Measurements from ENCODE around the gene HIRA. TPM values are rescaled to one million over a fixed set of nuclear protein-coding genes. Genes with fewer than 3 reads are reported as not detected.

The HIRA gene
- total RNA-seq, 1 donor from 2014 or later: 36.0 TPM

DNA sequence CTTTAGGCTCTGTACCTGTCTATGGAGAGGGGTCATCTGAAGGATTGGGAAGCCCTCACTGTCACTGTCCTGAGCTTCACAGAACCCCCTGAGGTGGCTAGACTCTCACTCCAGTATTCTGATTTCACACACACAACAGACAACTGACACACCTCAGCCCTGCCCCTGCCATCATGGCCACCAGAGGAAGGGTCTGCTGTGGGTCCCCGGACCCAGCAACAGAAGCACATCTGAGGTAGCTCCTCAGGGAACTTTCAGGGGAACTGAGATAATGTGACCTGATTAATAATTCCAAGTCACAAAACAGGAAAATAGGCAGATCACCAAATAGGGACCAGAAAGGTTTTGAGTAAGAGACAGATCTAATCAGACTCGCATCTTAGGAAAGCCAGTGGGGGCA is 23.5 kb upstream of the HIRA start:
- Mint-ChIP-seq H3K9me3 (ENCODE audit: unreplicated experiment) (no peaks in the 10 kb centered on the region), H3K27ac (ENCODE audit: unreplicated experiment) (no peak overlapping the region), H3K27me3 (ENCODE audit: unreplicated experiment) (peaks cover 1% of the 10 kb centered on the region), H3K4me3 (ENCODE audit: unreplicated experiment) (no peak overlapping the region), H3K36me3 (ENCODE audit: low read depth, unreplicated experiment) (peaks cover 26% of the 10 kb centered on the region), H3K4me1 (ENCODE audit: unreplicated experiment) (no peaks in the 10 kb centered on the region)
- TF ChIP-seq, protein P1, sequence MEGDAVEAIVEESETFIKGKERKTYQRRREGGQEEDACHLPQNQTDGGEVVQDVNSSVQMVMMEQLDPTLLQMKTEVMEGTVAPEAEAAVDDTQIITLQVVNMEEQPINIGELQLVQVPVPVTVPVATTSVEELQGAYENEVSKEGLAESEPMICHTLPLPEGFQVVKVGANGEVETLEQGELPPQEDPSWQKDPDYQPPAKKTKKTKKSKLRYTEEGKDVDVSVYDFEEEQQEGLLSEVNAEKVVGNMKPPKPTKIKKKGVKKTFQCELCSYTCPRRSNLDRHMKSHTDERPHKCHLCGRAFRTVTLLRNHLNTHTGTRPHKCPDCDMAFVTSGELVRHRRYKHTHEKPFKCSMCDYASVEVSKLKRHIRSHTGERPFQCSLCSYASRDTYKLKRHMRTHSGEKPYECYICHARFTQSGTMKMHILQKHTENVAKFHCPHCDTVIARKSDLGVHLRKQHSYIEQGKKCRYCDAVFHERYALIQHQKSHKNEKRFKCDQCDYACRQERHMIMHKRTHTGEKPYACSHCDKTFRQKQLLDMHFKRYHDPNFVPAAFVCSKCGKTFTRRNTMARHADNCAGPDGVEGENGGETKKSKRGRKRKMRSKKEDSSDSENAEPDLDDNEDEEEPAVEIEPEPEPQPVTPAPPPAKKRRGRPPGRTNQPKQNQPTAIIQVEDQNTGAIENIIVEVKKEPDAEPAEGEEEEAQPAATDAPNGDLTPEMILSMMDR (IDR thresholded peaks at IDR 0.05; ENCODE audit: unreplicated experiment): no peak
- no peak for DNase-seq (ENCODE audit: low spot score)

DNA sequence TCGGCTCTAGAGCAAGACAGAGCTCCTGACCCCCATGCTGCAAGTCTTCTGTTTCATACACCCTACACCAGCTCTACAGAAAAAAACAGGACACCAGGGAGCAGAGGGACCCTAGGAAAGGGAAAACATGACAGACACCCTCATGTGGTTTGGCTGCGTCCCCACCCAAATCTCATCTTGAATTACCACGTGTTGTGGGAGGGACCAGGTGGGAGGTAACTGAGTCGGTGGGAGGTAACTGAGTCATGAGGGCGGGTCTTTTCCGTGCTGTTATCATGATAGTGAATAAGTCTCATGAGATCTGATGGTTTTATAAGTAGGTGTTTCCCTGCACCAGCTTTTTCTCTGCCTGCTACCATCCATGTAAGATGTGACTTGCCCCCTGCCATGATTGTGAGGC is 22.6 kb upstream of the HIRA start:
- TF ChIP-seq, protein P1 (IDR thresholded peaks at IDR 0.05; ENCODE audit: unreplicated experiment): no peak
- peaks cover 25% of the 10 kb centered on the region for H3K36me3 Mint-ChIP-seq (ENCODE audit: low read depth, unreplicated experiment)
- no peak for DNase-seq (ENCODE audit: low spot score)
- peak overlapping the region; percentile 52 for H3K4me3 Mint-ChIP-seq (ENCODE audit: unreplicated experiment)
- peaks cover 3% of the 10 kb centered on the region for H3K27me3 Mint-ChIP-seq (ENCODE audit: unreplicated experiment)
- H3K27ac Mint-ChIP-seq (ENCODE audit: unreplicated experiment): no peak overlapping the region
- no peaks in the 10 kb centered on the region for H3K4me1 Mint-ChIP-seq (ENCODE audit: unreplicated experiment)
- H3K9me3 Mint-ChIP-seq (ENCODE audit: unreplicated experiment): no peaks in the 10 kb centered on the region

DNA sequence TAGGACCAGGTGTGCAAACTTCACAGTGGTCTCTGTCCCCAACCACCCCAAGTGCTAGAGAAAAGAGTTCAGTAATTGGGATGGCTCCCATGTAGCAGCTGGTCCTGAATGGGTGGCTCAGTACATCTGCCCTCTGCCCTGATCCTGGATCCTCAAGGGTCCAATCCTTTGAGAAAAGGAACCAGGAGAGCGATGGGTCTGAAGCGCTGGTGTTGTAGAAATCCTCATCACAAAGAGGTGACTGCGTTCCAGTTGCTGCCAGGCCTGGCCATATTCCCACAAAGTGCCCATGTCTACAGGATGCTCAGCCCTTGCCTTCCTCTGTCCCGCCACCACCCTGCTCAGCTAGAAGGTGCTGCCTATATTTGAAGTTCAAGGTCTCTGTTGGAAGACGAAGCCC is 22.2 kb upstream of the HIRA start:
- H3K4me3 Mint-ChIP-seq (ENCODE audit: unreplicated experiment): no peak overlapping the region
- H3K9me3 Mint-ChIP-seq (ENCODE audit: unreplicated experiment): no peaks in the 10 kb centered on the region
- no peaks in the 10 kb centered on the region for H3K4me1 Mint-ChIP-seq (ENCODE audit: unreplicated experiment)

DNA sequence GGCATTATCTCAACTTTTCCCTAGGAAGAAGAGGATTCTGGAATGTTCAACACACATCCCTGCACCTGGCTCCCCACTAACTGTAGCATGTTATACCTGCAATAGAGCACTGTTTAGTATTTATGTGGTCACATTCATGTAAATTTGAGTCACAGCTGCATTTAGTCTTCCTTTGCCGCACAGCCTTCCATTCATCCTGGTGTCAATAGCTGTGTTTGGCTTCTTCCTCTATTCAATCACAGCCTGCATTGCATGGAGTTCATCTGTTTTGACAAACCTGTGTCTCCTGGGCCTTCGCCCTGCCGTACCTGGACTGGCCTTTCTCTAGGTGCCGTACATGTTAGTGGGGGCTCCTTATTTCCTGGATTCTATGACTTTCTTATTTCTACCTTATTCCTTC is 20.0 kb upstream of the HIRA start:
- Mint-ChIP-seq H3K4me3 (ENCODE audit: unreplicated experiment) (no peak overlapping the region), H3K9me3 (ENCODE audit: unreplicated experiment) (no peaks in the 10 kb centered on the region), H3K36me3 (ENCODE audit: low read depth, unreplicated experiment) (peaks cover 19% of the 10 kb centered on the region), H3K27ac (ENCODE audit: unreplicated experiment) (no peak overlapping the region), H3K27me3 (ENCODE audit: unreplicated experiment) (peaks cover 5% of the 10 kb centered on the region), H3K4me1 (ENCODE audit: unreplicated experiment) (peaks cover 9% of the 10 kb centered on the region)
- TF ChIP-seq, protein P1 (IDR thresholded peaks at IDR 0.05; ENCODE audit: unreplicated experiment): no peak
- no peak for DNase-seq (ENCODE audit: low spot score)

More for the DNA sequence above, 22.2 kb upstream of the HIRA start:
- TF ChIP-seq, protein P1 (IDR thresholded peaks at IDR 0.05; ENCODE audit: unreplicated experiment): no peak
- Mint-ChIP-seq H3K36me3 (ENCODE audit: low read depth, unreplicated experiment) (peaks cover 25% of the 10 kb centered on the region), H3K27me3 (ENCODE audit: unreplicated experiment) (peaks cover 3% of the 10 kb centered on the region), H3K27ac (ENCODE audit: unreplicated experiment) (no peak overlapping the region)
- DNase-seq (ENCODE audit: low spot score): no peak

DNA sequence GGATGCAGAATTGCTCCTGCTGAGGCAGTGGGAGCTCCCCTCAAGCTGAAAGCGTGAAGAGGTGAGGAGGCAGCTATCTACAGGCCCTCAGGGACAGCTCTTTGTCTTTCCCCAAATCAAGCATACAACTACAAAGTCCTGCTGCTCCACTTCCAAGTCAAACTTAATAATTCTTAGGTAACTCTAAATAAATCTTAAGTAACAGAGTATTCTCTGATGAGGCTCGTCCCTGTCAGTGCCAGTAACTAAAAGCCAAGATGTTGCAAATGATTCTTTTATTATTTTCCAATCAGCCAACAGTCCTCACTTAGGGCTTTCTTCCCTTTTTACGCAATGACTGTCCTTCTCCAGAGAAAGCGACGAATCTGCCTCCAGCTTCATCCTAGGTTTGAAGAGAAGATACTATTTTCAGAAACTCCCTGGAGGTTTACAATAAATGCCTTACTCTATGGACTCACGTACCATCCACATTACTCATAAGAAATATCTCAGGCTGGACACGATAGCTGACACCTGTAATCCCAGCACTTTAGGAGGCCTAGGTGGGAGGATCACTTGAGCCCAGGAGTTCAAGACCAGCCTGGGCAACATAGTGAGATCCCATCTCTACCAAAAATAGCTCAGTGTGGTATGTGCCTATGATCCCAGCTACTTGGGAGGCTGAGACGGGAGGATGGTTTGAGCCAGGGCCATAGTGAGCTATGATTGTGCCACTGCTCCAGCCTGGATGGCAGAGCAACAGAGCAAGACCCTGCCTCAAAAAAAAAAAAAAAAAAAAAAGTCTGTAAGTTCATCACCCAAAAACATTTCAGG is 19.0 kb upstream of the HIRA start:
- H3K27me3 Mint-ChIP-seq (ENCODE audit: unreplicated experiment): peaks cover 8% of the 10 kb centered on the region
- no peak for DNase-seq (ENCODE audit: low spot score)
- peaks cover 13% of the 10 kb centered on the region for H3K36me3 Mint-ChIP-seq (ENCODE audit: low read depth, unreplicated experiment)
- TF ChIP-seq, protein P1 (IDR thresholded peaks at IDR 0.05; ENCODE audit: unreplicated experiment): no peak
- peaks cover 14% of the 10 kb centered on the region for H3K4me1 Mint-ChIP-seq (ENCODE audit: unreplicated experiment)
- H3K4me3 Mint-ChIP-seq (ENCODE audit: unreplicated experiment): no peak overlapping the region
- no peaks in the 10 kb centered on the region for H3K9me3 Mint-ChIP-seq (ENCODE audit: unreplicated experiment)
- H3K27ac Mint-ChIP-seq (ENCODE audit: unreplicated experiment): no peak overlapping the region
